H1 (cell line): ENCODE measurements around the gene KRTAP10-2. TPM values are rescaled to one million over a fixed set of nuclear protein-coding genes. Genes with fewer than 3 reads are reported as not detected.
"Not testable (repeated sequence)": the region's sequence is repeated elsewhere in the genome, so short reads cannot be mapped to it uniquely, and the experiment has no call there.

Experiments
- CTCF ChIA-PET: fragments of 300-600 bp; sonication (Branson Sonifier 250); formaldehyde crosslinking; loops from one replicate; lab custom pipeline; 2021; ENCODE audit not compliant: partially characterized antibody; lab: Charles Lee
- POLR2A ChIA-PET: fragments of 300-600 bp; sonication (Branson Sonifier 250); formaldehyde crosslinking; loops from one replicate; lab custom pipeline; 2021; ENCODE audit warnings: inconsistent platforms; ENCODE audit not compliant: partially characterized antibody; lab: Charles Lee
- DNase-seq, 2 experiments: peaks; one replicate each; pipeline versions ENCODE4 v3.0.0 to v3.0.0-alpha.2; 2010 to 2022; ENCODE audit warnings: low spot score in 2 of 2, low read depth in 1 of 2, mixed read lengths in 1 of 2
- FAIRE-seq: peaks from 2 replicates; lab custom pipeline; 2011; peaks lifted over from hg19 to GRCh38; lab: Jason Lieb, UNC
- H2AFZ ChIP-seq: 2 replicates; pipeline ENCODE4 v1.8.1; 2012; ENCODE audit warnings: low read length, inconsistent platforms
- H2AK5ac ChIP-seq: 2 replicates; pipeline ENCODE4 v1.6.1; 2013; ENCODE audit warnings: low read depth, low read length
- H2BK120ac ChIP-seq: replicated peaks from 2 replicates; pipeline ENCODE3; 2013; ENCODE audit warnings: low read depth, low read length, inconsistent platforms
- H2BK12ac ChIP-seq: 2 replicates; pipeline ENCODE4 v1.6.1; 2013; ENCODE audit warnings: low read depth, low read length
- H2BK15ac ChIP-seq: 2 replicates; pipeline ENCODE4 v1.6.1; 2013; ENCODE audit warnings: low read length
- H2BK20ac ChIP-seq: 2 replicates; pipeline ENCODE4 v1.6.1; 2013; ENCODE audit warnings: low read length
- H2BK5ac ChIP-seq: 2 replicates; pipeline ENCODE4 v1.6.1; 2013; ENCODE audit warnings: low read depth, low read length
- H3K14ac ChIP-seq: 2 replicates; pipeline ENCODE4 v1.6.1; 2013; ENCODE audit warnings: inconsistent platforms; ENCODE audit not compliant: insufficient read length
- H3K18ac ChIP-seq: 2 replicates; pipeline ENCODE4 v1.6.1; 2013; ENCODE audit warnings: low read length; ENCODE audit errors: extremely low read depth
- H3K23ac ChIP-seq: 2 replicates; pipeline ENCODE4 v1.6.1; 2013; ENCODE audit warnings: inconsistent platforms; ENCODE audit not compliant: insufficient read length
- H3K23me2 ChIP-seq: 2 replicates; pipeline ENCODE4 v1.6.1; 2013; ENCODE audit warnings: low read depth, low read length
- H3K27ac ChIP-seq: 2 replicates; pipeline ENCODE4 v1.6.1; 2011; ENCODE audit warnings: low read depth, low read length, inconsistent platforms
- H3K27me3 ChIP-seq, 4 experiments: replicated peaks in 1 of 4; 1 replicate in 1 of 4; 2 replicates in 3 of 4; pipeline versions ENCODE4 v1.6.1 to v1.8.1; 2011 to 2013; ENCODE audit warnings: low read length in 3 of 4, mild to moderate bottlenecking in 3 of 4, inconsistent platforms in 2 of 4, mixed read lengths in 2 of 4, moderate library complexity in 1 of 4; ENCODE audit not compliant: control insufficient read depth in 3 of 4, insufficient read depth in 3 of 4; ENCODE audit errors: extremely low read depth in 1 of 4
- H3K36me3 ChIP-seq, 4 experiments: 2 replicates each; pipeline versions ENCODE4 v1.6.1 to v1.8.1; 2011 to 2013; ENCODE audit warnings: mild to moderate bottlenecking in 4 of 4, low read length in 3 of 4, moderate library complexity in 2 of 4, control low read depth in 1 of 4, inconsistent platforms in 1 of 4; ENCODE audit not compliant: insufficient read depth in 4 of 4, control insufficient read depth in 2 of 4
- H3K4ac ChIP-seq: replicated peaks from 2 replicates; pipeline ENCODE3; 2013; ENCODE audit warnings: low read length, low read depth, mixed read lengths, inconsistent platforms; ENCODE audit not compliant: insufficient read length
- H3K4me1 ChIP-seq, 4 experiments: replicated peaks in 1 of 4; 1 replicate in 1 of 4; 2 replicates in 3 of 4; pipeline versions ENCODE4 v1.6.1 to v1.8.1; 2011 to 2013; ENCODE audit warnings: low read length in 3 of 4, inconsistent platforms in 2 of 4, mixed read lengths in 1 of 4; ENCODE audit not compliant: insufficient read depth in 4 of 4, control insufficient read depth in 3 of 4
- H3K4me2 ChIP-seq, 2 experiments: 2 replicates each; pipeline versions ENCODE4 v1.6.1 to v1.8.1; 2011 to 2013; ENCODE audit warnings: low read depth in 2 of 2, low read length in 2 of 2, control low read depth in 1 of 2, inconsistent platforms in 1 of 2, mild to moderate bottlenecking in 1 of 2; ENCODE audit not compliant: insufficient read depth in 1 of 2
- H3K4me3 ChIP-seq, 4 experiments: fragments of 200-600, 300-600 bp in 1 of 4; sonication (generic), shearing (Covaris generic), sonication (Bioruptor Twin) in 1 of 4; 2 replicates each; pipeline versions ENCODE4 v1.5.1 to v1.8.1; 2011 to 2016; ENCODE audit warnings: low read length in 4 of 4, low read depth in 3 of 4, control low read depth in 2 of 4, inconsistent platforms in 2 of 4, mild to moderate bottlenecking in 2 of 4, mixed read lengths in 1 of 4, moderate library complexity in 1 of 4; ENCODE audit not compliant: insufficient read depth in 2 of 4; ENCODE audit errors: extremely low read depth in 1 of 4
- H3K56ac ChIP-seq: replicated peaks from 2 replicates; pipeline ENCODE3; 2013; ENCODE audit warnings: low read depth, mild to moderate bottlenecking, mixed read lengths, low read length, inconsistent platforms; ENCODE audit not compliant: insufficient read length
- H3K79me1 ChIP-seq: 2 replicates; pipeline ENCODE4 v1.6.1; 2013; ENCODE audit warnings: low read depth, low read length, control low read depth
- H3K79me2 ChIP-seq, 2 experiments: 2 replicates each; pipeline versions ENCODE4 v1.6.1 to v1.8.1; 2012 to 2013; ENCODE audit warnings: low read length in 2 of 2, mild to moderate bottlenecking in 2 of 2, inconsistent platforms in 1 of 2; ENCODE audit not compliant: insufficient read depth in 2 of 2, control insufficient read depth in 1 of 2
- H3K9ac ChIP-seq, 4 experiments: replicated peaks in 1 of 4; 1 replicate in 1 of 4; 2 replicates in 3 of 4; pipeline versions ENCODE4 v1.6.1 to v1.8.1; 2011 to 2013; ENCODE audit warnings: low read depth in 3 of 4, low read length in 3 of 4, control low read depth in 2 of 4, mild to moderate bottlenecking in 2 of 4, moderate library complexity in 2 of 4, inconsistent platforms in 1 of 4; ENCODE audit errors: extremely low read depth in 1 of 4
- H3K9me3 ChIP-seq, 2 experiments: 2 replicates each; pipeline versions ENCODE4 v1.6.1 to v1.8.1; 2012 to 2013; ENCODE audit warnings: mild to moderate bottlenecking in 2 of 2, moderate library complexity in 2 of 2, control low read depth in 1 of 2, inconsistent platforms in 1 of 2, low read depth in 1 of 2, low read length in 1 of 2, mixed read lengths in 1 of 2; ENCODE audit not compliant: insufficient read depth in 2 of 2
- H4K20me1 ChIP-seq, 2 experiments: replicated peaks in 1 of 2; 2 replicates each; pipeline versions ENCODE3 to v1.8.1; 2011 to 2013; ENCODE audit warnings: inconsistent platforms in 2 of 2, low read length in 2 of 2, mild to moderate bottlenecking in 1 of 2; ENCODE audit not compliant: insufficient read depth in 2 of 2, control insufficient read depth in 1 of 2
- H4K5ac ChIP-seq: 2 replicates; pipeline ENCODE4 v1.6.1; 2013; ENCODE audit warnings: low read length, low read depth, mixed read lengths, inconsistent platforms; ENCODE audit not compliant: insufficient read length
- H4K8ac ChIP-seq: 2 replicates; pipeline ENCODE4 v1.8.0; 2013; ENCODE audit warnings: mild to moderate bottlenecking, moderate library complexity, low read length, inconsistent platforms; ENCODE audit not compliant: insufficient read depth; ENCODE audit errors: extremely low read depth
- H4K91ac ChIP-seq: replicated peaks from 2 replicates; pipeline ENCODE3; 2013; ENCODE audit warnings: low read length, mixed read lengths, inconsistent platforms; ENCODE audit not compliant: insufficient read length
- WGBS, 2 experiments: shearing (Covaris generic) in 1 of 2; methylation state at CpG; one replicate each; pipeline versions ENCODE4 v1.1.6 to v1.1.7; 2013 to 2015; ENCODE audit warnings: low lambda C conversion rate in 2 of 2, mixed read lengths in 2 of 2, inconsistent platforms in 1 of 2, low coverage in 1 of 2, missing lambda C conversion rate in 1 of 2; ENCODE audit not compliant: insufficient replicate concordance in 2 of 2, insufficient coverage in 1 of 2, insufficient read length in 1 of 2; ENCODE audit errors: extremely low coverage in 1 of 2, missing lambda C conversion rate in 1 of 2; 5-methylcytosine and 5-hydroxymethylcytosine counted together
- polyA plus RNA-seq, 7 experiments: library from polyadenylated mRNA; depleted of rRNA in 3 of 7; stranded (reverse) in 5 of 7; unstranded in 2 of 7; fragments of >200 nt in 5 of 7; fragments of 200-250 nt in 2 of 7; gene quantifications; 1 replicate in 5 of 7; 2 replicates in 1 of 7; 4 replicates in 1 of 7; pipeline versions ENCODE4 v1.2.1 to v1.2.3, GENCODE V29; 2011 to 2013; ENCODE audit warnings: missing spikeins in 2 of 7, mixed read lengths in 2 of 7
- total RNA-seq: library from RNA; stranded (reverse); fragmentation: NEBNext Ultra II Directional; extraction: Animal tissue kit (Norgen Biotek cat#: 25700); gene quantifications from 2 replicates; pipeline ENCODE4 v1.2.1, GENCODE V29; 2021

The KRTAP10-2 gene
- total and polyA plus RNA-seq, 2 of the 8 experiments (the other 6 are each of a cell fraction or from before 2014, with no cell fraction given): 0.11 TPM; not detected in 1

GRCh38 chr21:44573630-44574456 is 22.5 kb upstream of the KRTAP10-2 start, which contains the start of gene KRTAP10-4:
TSS of gene KRTAP10-4 (plus strand) at chr21:44573729. CDS start at chr21:44573759, 30 bp downstream.
- not testable (repeated sequence) for H4K8ac ChIP-seq, H4K5ac ChIP-seq, H3K4ac ChIP-seq, H3K4me3 ChIP-seq, H3K23me2 ChIP-seq, H3K4me2 ChIP-seq, H2BK20ac ChIP-seq, H3K36me3 ChIP-seq, H3K23ac ChIP-seq, H3K14ac ChIP-seq, H2BK120ac ChIP-seq, H3K9ac ChIP-seq, H3K79me1 ChIP-seq, H3K56ac ChIP-seq, H3K27me3 ChIP-seq, H3K4me1 ChIP-seq, H3K18ac ChIP-seq, H3K79me2 ChIP-seq, H4K20me1 ChIP-seq, H2AFZ ChIP-seq, H3K27ac ChIP-seq, H2AK5ac ChIP-seq, H4K91ac ChIP-seq, H2BK5ac ChIP-seq, FAIRE-seq
- H2BK12ac ChIP-seq: 0 out of 2 replicates have a peak within 1 kb of the TSS, but pooled peaks have one; percentile 17
- POLR2A ChIA-PET: interaction anchor here (0.9 kb wide), 1 partner anchor 121 kb away, joined by 4 read pairs; no protein-coding TSS in a partner anchor
- 87% methylated on average over 16 of the region's 25 CpGs; no CpG with 5 or more reads in 1 of the 2 experiments for WGBS, 2 experiments
- 0 out of 2 replicates have a peak within 1 kb of the TSS, but pooled peaks have one; percentile 5 for H2BK15ac ChIP-seq
- H3K9me3 ChIP-seq: peaks cover 13% of the 10 kb centered on the region in 2 experiments; a peak in 3 of 4 replicates
- CTCF ChIA-PET: interaction anchor here (0.7 to 1.7 kb wide), 5 partner anchors 21 to 220 kb away, joined by 3 to 5 read pairs (median 4); no protein-coding TSS in a partner anchor
- peak in 1 of 2 experiments; percentile 42 for DNase-seq
